GM12864 (cell line): ENCODE data around the gene RASL11A.

ENCODE experiments used
- DNase-seq: peaks from one replicate; pipeline ENCODE4 v3.0.0-alpha.2; 2011; ENCODE audit warnings: low read depth
- H3K4me3 ChIP-seq: 2 replicates; pipeline ENCODE4 v1.5.1; 2011; ENCODE audit warnings: mild to moderate bottlenecking, low read depth, low read length, control low read depth
- CTCF ChIP-seq: IDR thresholded peaks from 2 replicates; pipeline ENCODE4 v1.5.1; 2011; ENCODE audit warnings: low read depth, mild to moderate bottlenecking, moderate library complexity, low read length, control low read depth, inconsistent platforms; ENCODE audit errors: missing control alignments

Gene RASL11A

GRCh38 chr13:27242702-27243101, 27.9 kb upstream of the RASL11A start:
- TF ChIP-seq CTCF = no peak
- DNase-seq = no peak
- no peak overlapping the region for H3K4me3 ChIP-seq

GRCh38 chr13:27245610-27246009, 25.0 kb upstream of the RASL11A start:
- no peak overlapping the region for H3K4me3 ChIP-seq
- DNase-seq = no peak
- no peak for TF ChIP-seq CTCF

GRCh38 chr13:27250833-27251165, 19.8 kb upstream of the RASL11A start:
- TF ChIP-seq CTCF = no peak
- peak overlapping the region; percentile 72 for H3K4me3 ChIP-seq
- DNase-seq = no peak

GRCh38 chr13:27251166-27252091, 19.2 kb upstream of the RASL11A start, which contains the start of gene RPL21:
Gene RPL21, plus strand, starts transcription at chr13:27251558. Its CDS starts 2,219 bp downstream, at chr13:27253777.
- peak; percentile 92 for DNase-seq
- peak within 1 kb of the TSS; percentile 72 for H3K4me3 ChIP-seq
- no peak for TF ChIP-seq CTCF

- no peak for DNase-seq
- TF ChIP-seq CTCF = no peak
- H3K4me3 ChIP-seq = peak overlapping the region; percentile 72
These were observed 18.2 kb upstream of the RASL11A start for GRCh38 chr13:27252467-27252866.

GRCh38 chr13:27257233-27257568, 13.4 kb upstream of the RASL11A start:
- TF ChIP-seq CTCF = no peak
- DNase-seq = no peak
- H3K4me3 ChIP-seq = no peak overlapping the region

GRCh38 chr13:27257648-27258253, 12.9 kb upstream of the RASL11A start:
- TF ChIP-seq CTCF = no peak
- no peak overlapping the region for H3K4me3 ChIP-seq
- DNase-seq = no peak
